Neuronal stem cell (in vitro differentiated cells): ENCODE measurements around the gene SHC2.

Source experiments
- DNase-seq: peaks from one replicate; pipeline ENCODE4 v3.0.0-alpha.2; 2013; ENCODE audit warnings: low spot score
- H2AFZ ChIP-seq: one replicate; pipeline ENCODE4 v1.6.1; 2013; ENCODE audit warnings: mild to moderate bottlenecking, low read length, inconsistent platforms
- H2AK5ac ChIP-seq: 2 replicates; pipeline ENCODE4 v1.6.1; 2013; ENCODE audit warnings: low read depth, mild to moderate bottlenecking, inconsistent platforms, low read length, moderate library complexity, mixed read lengths
- H2BK120ac ChIP-seq: 2 replicates; pipeline ENCODE4 v1.6.1; 2013; ENCODE audit warnings: low read depth, mild to moderate bottlenecking, inconsistent platforms, low read length, moderate library complexity, mixed read lengths
- H2BK12ac ChIP-seq: one replicate; pipeline ENCODE4 v1.6.1; 2013; ENCODE audit warnings: low read length, inconsistent platforms
- H2BK15ac ChIP-seq: 2 replicates; pipeline ENCODE4 v1.6.1; 2013; ENCODE audit warnings: mild to moderate bottlenecking, low read length, inconsistent platforms, mixed read lengths
- H2BK5ac ChIP-seq: one replicate; pipeline ENCODE4 v1.6.1; 2013; ENCODE audit warnings: inconsistent platforms, mild to moderate bottlenecking, low read length, moderate library complexity
- H3K14ac ChIP-seq: one replicate; pipeline ENCODE4 v1.6.1; 2013; ENCODE audit warnings: low read length, inconsistent platforms
- H3K18ac ChIP-seq: 2 replicates; pipeline ENCODE4 v1.6.1; 2013; ENCODE audit warnings: low read length, inconsistent platforms
- H3K23ac ChIP-seq: 2 replicates; pipeline ENCODE4 v1.6.1; 2013; ENCODE audit warnings: low read depth, mild to moderate bottlenecking, mixed read lengths, low read length, inconsistent platforms; ENCODE audit not compliant: poor library complexity
- H3K27ac ChIP-seq: replicated peaks from 3 replicates; pipeline ENCODE4 v1.5.1; 2013; ENCODE audit warnings: low read length, inconsistent platforms
- H3K27me3 ChIP-seq, 3 experiments: 2 replicates each; pipeline ENCODE4 v1.6.1; 2013; ENCODE audit warnings: low read length in 3 of 3, mild to moderate bottlenecking in 2 of 3, inconsistent platforms in 1 of 3, low read depth in 1 of 3, mixed read lengths in 1 of 3, moderate library complexity in 1 of 3; ENCODE audit not compliant: control insufficient read depth in 3 of 3, insufficient read depth in 3 of 3
- H3K36me3 ChIP-seq, 2 donors: replicated peaks in 1 of 2; 2 replicates each; pipeline ENCODE4 v1.6.1; 2013; ENCODE audit warnings: low read length in 2 of 2; ENCODE audit not compliant: control insufficient read depth in 2 of 2, insufficient read depth in 2 of 2
- H3K4ac ChIP-seq: 2 replicates; pipeline ENCODE4 v1.6.1; 2013; ENCODE audit warnings: inconsistent platforms, mild to moderate bottlenecking, low read length, moderate library complexity
- H3K4me1 ChIP-seq, 2 donors: 1 replicate in 1 of 2; 2 replicates in 1 of 2; pipeline ENCODE4 v1.6.1; 2013; ENCODE audit warnings: low read length in 2 of 2, low read depth in 1 of 2; ENCODE audit not compliant: control insufficient read depth in 2 of 2, insufficient read depth in 1 of 2
- H3K4me2 ChIP-seq: one replicate; pipeline ENCODE4 v1.6.1; 2013; ENCODE audit warnings: mild to moderate bottlenecking, low read length, inconsistent platforms; ENCODE audit not compliant: insufficient read depth, poor library complexity, severe bottlenecking
- H3K4me3 ChIP-seq, 2 donors: 2 replicates each; pipeline ENCODE4 v1.5.1; 2013; ENCODE audit warnings: low read length in 2 of 2, mild to moderate bottlenecking in 2 of 2, inconsistent platforms in 1 of 2, moderate library complexity in 1 of 2
- H3K79me1 ChIP-seq: one replicate; pipeline ENCODE4 v1.6.1; 2013; ENCODE audit warnings: low read depth, mild to moderate bottlenecking, inconsistent platforms, low read length, moderate library complexity
- H3K9ac ChIP-seq: one replicate; pipeline ENCODE4 v1.6.1; 2013; ENCODE audit warnings: mild to moderate bottlenecking, low read depth, low read length, inconsistent platforms; ENCODE audit not compliant: poor library complexity
- H3K9me3 ChIP-seq, 2 donors: replicated peaks in 1 of 2; 2 replicates each; pipeline versions ENCODE3 to v1.6.1; 2013; ENCODE audit warnings: low read length in 2 of 2, mild to moderate bottlenecking in 2 of 2, inconsistent platforms in 1 of 2, low read depth in 1 of 2, mixed read lengths in 1 of 2, moderate library complexity in 1 of 2; ENCODE audit not compliant: control insufficient read depth in 2 of 2, insufficient read depth in 1 of 2
- H4K8ac ChIP-seq: one replicate; pipeline ENCODE4 v1.6.1; 2013; ENCODE audit warnings: low read depth, mild to moderate bottlenecking, inconsistent platforms, low read length, moderate library complexity
- H4K91ac ChIP-seq: one replicate; pipeline ENCODE4 v1.6.1; 2013; ENCODE audit warnings: low read length, low read depth, mild to moderate bottlenecking, inconsistent platforms; ENCODE audit not compliant: poor library complexity
- WGBS, 2 donors: extraction: QIAGEN DNeasy Blood & Tissue Kit; methylation state at CpG; one replicate each; pipeline ENCODE4 v1.1.7; 2013; ENCODE audit warnings: missing lambda C conversion rate in 2 of 2, mixed read lengths in 1 of 2; ENCODE audit not compliant: insufficient read length in 2 of 2, insufficient replicate concordance in 1 of 2; ENCODE audit errors: extremely low coverage in 2 of 2; 5-methylcytosine and 5-hydroxymethylcytosine counted together

SHC2 gene

GRCh38 chr19:377801-378581 is 82.8 kb downstream of the SHC2 start:
- Histone ChIP-seq H3K9ac (no peak overlapping the region), H3K23ac (no peak overlapping the region), H3K14ac (no peak overlapping the region), H2AK5ac (no peak overlapping the region), H3K27ac (no peak overlapping the region), H3K18ac (peak overlapping the region; percentile 38), H2BK120ac (no peak overlapping the region), H3K4me1 (peaks cover 0 to 2% of the 10 kb centered on the region in 2 donors), H4K8ac (no peak overlapping the region), H3K27me3 (peaks cover 0 to 31% (median 0%) of the 10 kb centered on the region in 3 experiments), H2BK5ac (no peak overlapping the region), H3K4me2 (no peak overlapping the region), H3K79me1 (no peaks in the 10 kb centered on the region), H3K36me3 (no peaks in the 10 kb centered on the region), H4K91ac (no peak overlapping the region), H3K4ac (no peak overlapping the region), H3K9me3 (peaks cover 0 to 2% of the 10 kb centered on the region in 2 donors), H2BK15ac (peak overlapping the region; percentile 2), H2BK12ac (peak overlapping the region; percentile 58), H2AFZ (no peak overlapping the region), H3K4me3 (no peak overlapping the region)
- DNase-seq: no peak
- no CpG with 5 or more reads among the region's 38 CpGs for WGBS, 2 donors

- no peak overlapping the region for H3K23ac ChIP-seq
- H3K4me1 ChIP-seq: peaks cover 0 to 2% of the 10 kb centered on the region in 2 donors
- peak overlapping the region; percentile 21 for H3K14ac ChIP-seq
- no peak overlapping the region for H2BK120ac ChIP-seq
- H2AFZ ChIP-seq: no peak overlapping the region
- no peak overlapping the region for H3K9ac ChIP-seq
- no peak overlapping the region for H2BK12ac ChIP-seq
- H4K8ac ChIP-seq: no peak overlapping the region
- H3K4me3 ChIP-seq: peak overlapping the region in 1 of 2 donors; percentile 5
- H3K9me3 ChIP-seq: no peaks in the 10 kb centered on the region
- H3K27me3 ChIP-seq: peaks cover 0 to 47% (median 0%) of the 10 kb centered on the region in 3 experiments
- peak overlapping the region; percentile 97 for H2AK5ac ChIP-seq
- H3K4ac ChIP-seq: peak overlapping the region; percentile 53
- no peak overlapping the region for H3K4me2 ChIP-seq
- DNase-seq: no peak
- no peak overlapping the region for H4K91ac ChIP-seq
- H3K18ac ChIP-seq: peak overlapping the region; percentile 76
- H2BK5ac ChIP-seq: peak overlapping the region; percentile 22
- peak overlapping the region; percentile 75 for H2BK15ac ChIP-seq
- no CpG with 5 or more reads among the region's 8 CpGs for WGBS, 2 donors
- H3K79me1 ChIP-seq: no peaks in the 10 kb centered on the region
- H3K27ac ChIP-seq: no peak overlapping the region
- H3K36me3 ChIP-seq: no peaks in the 10 kb centered on the region
These were observed 84.7 kb downstream of the SHC2 start for GRCh38 chr19:376111-376470.

GRCh38 chr19:375395-376110 is 85.3 kb downstream of the SHC2 start:
- H3K4me1 ChIP-seq: peaks cover 0 to 2% of the 10 kb centered on the region in 2 donors
- H3K23ac ChIP-seq: no peak overlapping the region
- H2BK5ac ChIP-seq: peak overlapping the region; percentile 22
- H3K27ac ChIP-seq: no peak overlapping the region
- peak overlapping the region; percentile 97 for H2AK5ac ChIP-seq
- peaks cover 0 to 47% (median 0%) of the 10 kb centered on the region in 3 experiments for H3K27me3 ChIP-seq
- H3K79me1 ChIP-seq: no peaks in the 10 kb centered on the region
- no peak overlapping the region for H3K9ac ChIP-seq
- H3K18ac ChIP-seq: peak overlapping the region; percentile 76
- no peak overlapping the region for H2BK120ac ChIP-seq
- no CpG with 5 or more reads among the region's 43 CpGs for WGBS, 2 donors
- peak overlapping the region; percentile 21 for H3K14ac ChIP-seq
- DNase-seq: no peak
- H4K91ac ChIP-seq: no peak overlapping the region
- H4K8ac ChIP-seq: no peak overlapping the region
- no peak overlapping the region for H3K4me2 ChIP-seq
- H3K36me3 ChIP-seq: no peaks in the 10 kb centered on the region
- H3K9me3 ChIP-seq: no peaks in the 10 kb centered on the region
- H2BK15ac ChIP-seq: peak overlapping the region; percentile 75
- peak overlapping the region; percentile 53 for H3K4ac ChIP-seq
- no peak overlapping the region for H2AFZ ChIP-seq
- H3K4me3 ChIP-seq: peak overlapping the region in 1 of 2 donors; percentile 5
- H2BK12ac ChIP-seq: no peak overlapping the region

GRCh38 chr19:374886-375235 is 86.0 kb downstream of the SHC2 start:
- H3K27ac ChIP-seq: no peak overlapping the region
- H2BK5ac ChIP-seq: no peak overlapping the region
- H2BK12ac ChIP-seq: no peak overlapping the region
- H3K4me2 ChIP-seq: no peak overlapping the region
- H2AK5ac ChIP-seq: no peak overlapping the region
- no peak overlapping the region for H3K4ac ChIP-seq
- no peak overlapping the region for H3K14ac ChIP-seq
- H3K9ac ChIP-seq: no peak overlapping the region
- peak overlapping the region; percentile 11 for H2BK15ac ChIP-seq
- no peak overlapping the region for H4K8ac ChIP-seq
- H3K4me3 ChIP-seq: no peak overlapping the region
- H2AFZ ChIP-seq: no peak overlapping the region
- H3K4me1 ChIP-seq: peaks cover 0 to 2% of the 10 kb centered on the region in 2 donors
- H3K9me3 ChIP-seq: no peaks in the 10 kb centered on the region
- WGBS, 2 donors: no CpG with 5 or more reads among the region's 17 CpGs
- H3K36me3 ChIP-seq: no peaks in the 10 kb centered on the region
- H3K79me1 ChIP-seq: no peaks in the 10 kb centered on the region
- H2BK120ac ChIP-seq: no peak overlapping the region
- H3K27me3 ChIP-seq: peaks cover 0 to 47% (median 0%) of the 10 kb centered on the region in 3 experiments
- no peak for DNase-seq
- H3K23ac ChIP-seq: peak overlapping the region; percentile 44
- H4K91ac ChIP-seq: no peak overlapping the region
- H3K18ac ChIP-seq: no peak overlapping the region
